Coronary artery (tissue), 2 donors: ENCODE data around the gene LRRK1.
A peak's percentile ranks its signal among the peaks of the same experiment; 100 is the strongest.

Experiments
- DNase-seq: peaks from one replicate; pipeline ENCODE4 v3.0.0-alpha.2; 2017; ENCODE audit warnings: low spot score
- H3K27ac ChIP-seq, 2 donors: fragments of 200-600 bp; sonication (generic); one replicate each; pipeline ENCODE4 v1.5.1; 2016 to 2019
- H3K4me3 ChIP-seq: fragments of 200-600 bp; sonication (generic); 2 replicates; pipeline ENCODE4 v1.5.1; 2016; ENCODE audit warnings: mild to moderate bottlenecking, moderate library complexity
- TF ChIP-seq, protein P1 (sequence below): fragments of 200-600 bp; sonication (generic); IDR thresholded peaks from one replicate; pipeline ENCODE4 v1.5.1; 2019; ENCODE audit warnings: antibody characterized with exemption

The LRRK1 gene

DNA sequence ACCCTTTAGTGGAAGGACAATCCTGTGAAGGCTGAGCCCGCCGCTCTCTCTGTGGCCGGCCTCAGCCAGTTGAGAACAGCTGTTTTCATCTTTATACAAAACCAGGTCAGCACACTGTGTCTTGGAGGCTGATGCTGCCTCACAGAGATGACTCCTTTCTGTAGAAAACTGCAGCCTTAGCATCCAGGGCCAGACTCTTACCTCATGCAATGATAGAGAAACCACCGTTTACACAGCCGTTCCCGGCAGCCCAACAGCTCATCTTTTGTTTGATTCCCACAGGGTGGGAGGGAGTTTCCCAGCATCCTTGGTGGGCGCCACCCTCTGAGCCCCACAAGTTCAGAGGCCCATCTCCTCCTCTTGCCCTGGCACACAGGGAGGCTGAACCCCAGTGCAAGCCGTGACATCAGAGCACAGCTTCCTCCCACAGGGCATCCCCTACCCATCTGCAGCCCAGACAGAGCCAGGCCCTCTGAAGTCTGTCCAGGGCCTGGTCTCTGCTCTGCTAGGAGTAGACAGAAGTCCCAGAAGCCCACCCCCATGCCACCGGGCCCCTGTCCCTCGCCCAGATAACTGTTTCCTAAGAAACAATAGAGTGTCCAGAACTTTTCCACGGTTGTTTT, 105.0 kb downstream of the LRRK1 start:
- H3K4me3 ChIP-seq: no peak overlapping the region
- DNase-seq: peak; percentile 73
- TF ChIP-seq, protein P1, sequence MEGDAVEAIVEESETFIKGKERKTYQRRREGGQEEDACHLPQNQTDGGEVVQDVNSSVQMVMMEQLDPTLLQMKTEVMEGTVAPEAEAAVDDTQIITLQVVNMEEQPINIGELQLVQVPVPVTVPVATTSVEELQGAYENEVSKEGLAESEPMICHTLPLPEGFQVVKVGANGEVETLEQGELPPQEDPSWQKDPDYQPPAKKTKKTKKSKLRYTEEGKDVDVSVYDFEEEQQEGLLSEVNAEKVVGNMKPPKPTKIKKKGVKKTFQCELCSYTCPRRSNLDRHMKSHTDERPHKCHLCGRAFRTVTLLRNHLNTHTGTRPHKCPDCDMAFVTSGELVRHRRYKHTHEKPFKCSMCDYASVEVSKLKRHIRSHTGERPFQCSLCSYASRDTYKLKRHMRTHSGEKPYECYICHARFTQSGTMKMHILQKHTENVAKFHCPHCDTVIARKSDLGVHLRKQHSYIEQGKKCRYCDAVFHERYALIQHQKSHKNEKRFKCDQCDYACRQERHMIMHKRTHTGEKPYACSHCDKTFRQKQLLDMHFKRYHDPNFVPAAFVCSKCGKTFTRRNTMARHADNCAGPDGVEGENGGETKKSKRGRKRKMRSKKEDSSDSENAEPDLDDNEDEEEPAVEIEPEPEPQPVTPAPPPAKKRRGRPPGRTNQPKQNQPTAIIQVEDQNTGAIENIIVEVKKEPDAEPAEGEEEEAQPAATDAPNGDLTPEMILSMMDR: no peak
- peak overlapping the region in 1 of 2 donors; percentile 75 for H3K27ac ChIP-seq

DNA sequence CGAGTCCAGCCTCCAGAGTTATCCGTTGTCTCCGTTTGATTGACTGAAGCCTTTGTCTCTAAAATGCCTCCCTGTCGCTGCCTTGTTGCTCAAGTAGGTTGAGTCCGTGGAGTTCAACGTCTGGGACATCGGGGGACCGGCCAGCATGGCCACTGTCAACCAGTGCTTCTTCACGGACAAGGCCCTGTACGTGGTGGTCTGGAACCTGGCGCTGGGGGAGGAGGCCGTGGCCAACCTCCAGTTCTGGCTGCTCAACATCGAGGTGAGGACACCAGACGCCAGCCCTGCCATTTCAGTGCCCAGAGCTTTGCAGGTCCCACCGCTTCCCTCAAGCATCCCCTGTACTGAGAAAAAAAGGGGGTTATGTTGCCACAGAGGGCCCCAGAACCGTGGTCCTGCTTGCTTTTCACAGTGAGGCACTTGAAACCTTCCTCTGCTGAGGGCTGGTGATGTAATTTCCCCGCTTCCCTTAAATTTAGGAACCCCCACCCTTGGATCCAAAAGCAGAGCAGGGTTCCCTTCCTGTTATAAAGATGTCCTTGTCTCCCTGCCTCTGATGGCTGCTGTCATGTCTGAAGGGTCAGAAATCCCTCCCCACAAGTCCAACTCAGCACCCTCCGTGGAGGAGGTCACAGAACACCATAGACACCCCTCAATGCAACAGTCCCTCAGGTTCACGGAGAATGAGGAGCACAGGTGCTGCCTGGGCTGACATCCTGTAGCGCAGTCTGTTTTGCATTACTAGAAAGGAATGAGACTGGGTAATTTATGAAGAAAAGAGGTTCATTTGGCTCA, 105.7 kb downstream of the LRRK1 start:
- H3K27ac ChIP-seq: peak overlapping the region in 1 of 2 donors; percentile 75
- DNase-seq: peak; percentile 68
- TF ChIP-seq, protein P1: no peak
- no peak overlapping the region for H3K4me3 ChIP-seq

DNA sequence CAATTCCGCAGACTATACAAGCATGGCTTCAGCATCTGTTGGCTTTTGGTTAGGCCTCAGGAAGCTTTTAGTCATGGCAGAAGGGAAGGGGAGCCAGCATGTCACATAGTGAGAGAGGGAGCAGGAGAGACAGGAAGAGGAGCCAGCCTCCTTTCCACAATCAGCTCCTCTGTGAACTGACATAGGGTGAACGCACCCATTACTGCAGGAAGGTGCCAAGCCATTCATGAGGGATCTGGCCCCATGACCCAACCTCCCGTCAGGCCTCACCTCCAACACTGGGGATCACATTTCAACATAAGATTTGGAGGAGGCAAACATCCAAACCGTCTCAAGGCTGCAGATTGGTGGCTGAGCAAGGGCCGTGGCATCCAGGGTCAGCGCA, 106.3 kb downstream of the LRRK1 start:
- DNase-seq: peak; percentile 41
- no peak overlapping the region for H3K27ac ChIP-seq
- no peak overlapping the region for H3K4me3 ChIP-seq
- TF ChIP-seq, protein P1: no peak

DNA sequence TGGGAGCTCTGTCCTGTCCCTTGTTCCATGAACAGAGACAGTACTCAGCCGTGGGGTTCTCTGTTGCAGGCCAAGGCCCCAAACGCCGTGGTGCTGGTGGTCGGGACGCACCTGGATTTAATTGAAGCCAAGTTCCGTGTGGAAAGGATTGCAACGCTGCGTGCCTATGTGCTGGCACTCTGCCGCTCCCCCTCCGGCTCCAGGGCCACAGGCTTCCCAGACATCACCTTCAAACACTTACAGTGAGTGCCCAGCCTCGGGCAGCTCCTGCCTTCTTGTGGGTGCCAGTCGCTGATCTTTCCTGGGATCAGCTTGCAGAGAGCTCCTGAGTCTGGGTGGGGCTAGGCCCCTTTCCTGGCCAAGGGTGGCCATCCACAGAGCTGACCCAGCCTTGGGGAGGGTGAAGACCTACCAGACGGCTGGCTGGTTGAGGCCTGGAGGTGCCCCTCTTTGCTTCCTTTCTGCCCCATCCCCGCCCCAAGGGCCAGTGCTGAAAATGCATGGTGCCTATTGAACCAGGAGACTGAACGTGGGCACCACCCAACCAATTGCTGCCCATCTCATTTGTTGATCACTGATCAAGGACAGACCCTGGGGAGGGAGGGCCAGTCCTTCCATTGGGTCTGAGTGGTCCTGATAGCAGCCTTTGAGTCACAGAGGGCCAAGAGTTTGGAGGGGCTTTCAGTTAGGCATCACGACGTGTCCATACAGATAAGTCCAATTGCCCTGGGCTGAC, 106.9 kb downstream of the LRRK1 start:
- TF ChIP-seq, protein P1: no peak
- no peak overlapping the region for H3K27ac ChIP-seq
- DNase-seq: peak; percentile 52

DNA sequence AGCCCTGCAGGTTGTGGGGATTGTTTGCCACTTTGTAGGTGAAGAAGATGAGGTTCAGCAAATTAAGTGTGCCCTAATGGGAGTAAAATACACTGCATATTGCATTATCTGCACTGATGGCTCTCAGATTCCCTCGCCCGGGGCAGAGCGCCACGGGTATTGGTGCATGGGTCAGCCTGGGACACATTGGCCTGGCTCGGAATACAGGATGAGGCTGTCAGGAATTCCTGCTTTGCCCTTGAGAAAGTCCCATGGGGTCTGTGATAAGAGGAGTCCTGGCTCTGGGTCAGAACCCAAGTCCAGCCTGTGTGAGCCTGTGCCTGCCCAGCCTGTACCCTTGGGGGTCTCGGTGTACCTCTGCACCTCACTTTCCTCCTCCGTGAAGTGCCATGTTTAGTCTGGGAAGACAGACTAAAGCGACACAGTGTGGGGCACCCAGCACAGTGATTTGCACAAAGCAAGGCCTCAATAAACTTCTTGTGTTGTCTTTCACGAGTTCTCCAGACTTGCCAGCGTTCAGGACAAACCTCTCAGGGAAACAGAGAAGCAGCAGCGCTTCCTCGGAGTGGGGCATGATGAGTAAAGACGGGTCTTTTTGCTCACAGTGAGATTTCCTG, 107.6 kb downstream of the LRRK1 start:
- Histone ChIP-seq H3K27ac (peak overlapping the region in 1 of 2 donors; percentile 16), H3K4me3 (no peak overlapping the region)
- DNase-seq: peak; percentile 53

More for the DNA sequence above, 106.9 kb downstream of the LRRK1 start:
- H3K4me3 ChIP-seq: no peak overlapping the region

DNA sequence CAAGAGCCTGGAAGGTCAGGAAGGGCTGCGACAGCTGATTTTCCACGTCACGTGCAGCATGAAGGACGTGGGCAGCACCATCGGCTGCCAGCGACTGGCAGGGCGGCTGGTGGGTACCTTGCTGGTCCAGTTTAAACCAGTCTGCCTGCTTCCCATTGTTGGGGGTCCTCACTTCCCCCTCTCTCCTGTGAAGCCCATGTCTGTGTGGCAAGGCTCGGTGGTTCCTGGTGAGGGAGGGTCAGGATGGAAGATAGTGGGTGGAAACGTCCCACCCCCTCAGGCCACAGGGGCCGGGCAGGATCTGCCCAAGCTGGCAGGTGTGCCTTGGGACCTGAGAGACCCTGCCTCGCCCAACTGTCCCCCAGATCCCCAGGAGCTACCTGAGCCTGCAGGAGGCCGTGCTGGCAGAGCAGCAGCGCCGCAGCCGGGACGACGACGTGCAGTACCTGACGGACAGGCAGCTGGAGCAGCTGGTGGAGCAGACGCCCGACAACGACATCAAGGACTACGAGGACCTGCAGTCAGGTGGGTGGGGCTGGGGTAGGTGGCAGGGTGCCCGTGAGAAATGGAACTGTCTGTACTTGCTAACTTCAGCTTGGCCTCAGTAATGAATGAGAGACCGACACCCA, 108.2 kb downstream of the LRRK1 start:
- TF ChIP-seq, protein P1: no peak
- DNase-seq: peak; percentile 41
- H3K4me3 ChIP-seq: no peak overlapping the region
- H3K27ac ChIP-seq: no peak overlapping the region

More for the DNA sequence above, 107.6 kb downstream of the LRRK1 start:
- TF ChIP-seq, protein P1: no peak
